IMR-90 (cell line): ENCODE data around the gene HDAC2. TPM values are rescaled to one million over a fixed set of nuclear protein-coding genes. Genes with fewer than 3 reads are reported as not detected.
A peak's percentile ranks its signal among the peaks of the same experiment; 100 is the strongest.

ENCODE experiments used
- ATAC-seq: fragments of 200-7000 bp; cut with Tn5 transposase; 2 replicates; pipeline ENCODE4 v1.9.1; 2020; ENCODE audit warnings: low read depth, mild to moderate bottlenecking, moderate library complexity
- BruUV-seq: library from RNA; stranded (reverse); fragments of 400-500 nt; replicated peaks from 2 replicates; lab custom pipeline; 2021; lab: Mats Ljungman, UMichigan
- CTCF ChIA-PET: fragments of 300-600 bp; formaldehyde crosslinking; extraction: SDS; loops from one replicate; lab custom pipeline; 2021; ENCODE audit warnings: antibody characterized with exemption; lab: Yijun Ruan, JAX
- POLR2A ChIA-PET: fragments of 300-600 bp; sonication (Branson Sonifier 250); formaldehyde crosslinking; loops from one replicate; lab custom pipeline; 2022; ENCODE audit warnings: antibody characterized with exemption; ENCODE audit not compliant: unreplicated experiment; lab: Charles Lee
- DNase-seq: peaks from one replicate; pipeline ENCODE4 v3.0.0; 2013
- H2AFZ ChIP-seq: replicated peaks from 2 replicates; pipeline ENCODE3; 2013; ENCODE audit warnings: low read length, mild to moderate bottlenecking; ENCODE audit not compliant: poor library complexity
- H2AK5ac ChIP-seq: 2 replicates; pipeline ENCODE4 v1.6.1; 2013; ENCODE audit warnings: low read depth, low read length, inconsistent platforms
- H2AK9ac ChIP-seq: replicated peaks from 2 replicates; pipeline ENCODE3; 2013; ENCODE audit warnings: mild to moderate bottlenecking, low read depth, low read length, moderate library complexity; ENCODE audit not compliant: poor library complexity
- H2BK120ac ChIP-seq: 2 replicates; pipeline ENCODE4 v1.6.1; 2013; ENCODE audit warnings: low read depth, low read length, inconsistent platforms
- H2BK15ac ChIP-seq: 3 replicates; pipeline ENCODE4 v1.6.1; 2013; ENCODE audit warnings: low read depth, low read length, inconsistent platforms
- H2BK20ac ChIP-seq: 2 replicates; pipeline ENCODE4 v1.6.1; 2013; ENCODE audit warnings: low read depth, mild to moderate bottlenecking, inconsistent platforms, low read length, moderate library complexity
- H2BK5ac ChIP-seq: 2 replicates; pipeline ENCODE4 v1.6.1; 2013; ENCODE audit warnings: mild to moderate bottlenecking, low read depth, low read length, inconsistent platforms; ENCODE audit not compliant: poor library complexity, severe bottlenecking
- H3K14ac ChIP-seq: replicated peaks from 2 replicates; pipeline ENCODE4 v1.6.1; 2013; ENCODE audit warnings: low read depth, low read length, inconsistent platforms
- H3K18ac ChIP-seq: 2 replicates; pipeline ENCODE4 v1.6.1; 2013; ENCODE audit warnings: low read depth, low read length, control low read depth
- H3K23ac ChIP-seq: 2 replicates; pipeline ENCODE4 v1.6.1; 2013; ENCODE audit warnings: low read depth, low read length, inconsistent platforms
- H3K27ac ChIP-seq: 2 replicates; pipeline ENCODE4 v1.5.1; 2013; ENCODE audit warnings: mild to moderate bottlenecking, control low read depth, low read length; ENCODE audit not compliant: insufficient read depth
- H3K27me3 ChIP-seq: 2 replicates; pipeline ENCODE4 v1.6.1; 2013; ENCODE audit warnings: low read length; ENCODE audit not compliant: control insufficient read depth, insufficient read depth
- H3K36me3 ChIP-seq: 2 replicates; pipeline ENCODE4 v1.6.1; 2013; ENCODE audit warnings: low read length, mixed read lengths; ENCODE audit not compliant: control insufficient read depth, insufficient read depth
- H3K4ac ChIP-seq: 2 replicates; pipeline ENCODE4 v1.6.1; 2013; ENCODE audit warnings: low read depth, low read length, inconsistent platforms
- H3K4me1 ChIP-seq: 2 replicates; pipeline ENCODE4 v1.6.1; 2013; ENCODE audit warnings: low read length, mixed read lengths; ENCODE audit not compliant: control insufficient read depth, insufficient read depth
- H3K4me2 ChIP-seq: 2 replicates; pipeline ENCODE4 v1.6.1; 2013; ENCODE audit warnings: low read depth, mild to moderate bottlenecking, control low read depth, low read length, moderate library complexity
- H3K4me3 ChIP-seq: 2 replicates; pipeline ENCODE4 v1.5.1; 2013; ENCODE audit warnings: low read depth, mild to moderate bottlenecking, control low read depth, low read length, moderate library complexity; ENCODE audit not compliant: insufficient read depth
- H3K56ac ChIP-seq: 2 replicates; pipeline ENCODE4 v1.6.1; 2013; ENCODE audit warnings: low read length, inconsistent platforms; ENCODE audit not compliant: insufficient read depth; ENCODE audit errors: extremely low read depth
- H3K79me1 ChIP-seq, 2 experiments: 2 replicates each; pipeline ENCODE4 v1.6.1; 2013; ENCODE audit warnings: low read length in 2 of 2, inconsistent platforms in 1 of 2, low read depth in 1 of 2
- H3K9ac ChIP-seq: 2 replicates; pipeline ENCODE4 v1.6.1; 2013; ENCODE audit warnings: low read depth, low read length, control low read depth
- H3K9me1 ChIP-seq: 2 replicates; pipeline ENCODE4 v1.6.1; 2013; ENCODE audit warnings: low read length, inconsistent platforms; ENCODE audit not compliant: insufficient read depth
- H3K9me3 ChIP-seq: 2 replicates; pipeline ENCODE4 v1.6.1; 2013; ENCODE audit warnings: low read length; ENCODE audit not compliant: control insufficient read depth, insufficient read depth
- H4K20me1 ChIP-seq: 2 replicates; pipeline ENCODE4 v1.6.1; 2013; ENCODE audit warnings: low read length, inconsistent platforms; ENCODE audit not compliant: insufficient read depth
- H4K5ac ChIP-seq: 2 replicates; pipeline ENCODE4 v1.6.1; 2013; ENCODE audit warnings: mild to moderate bottlenecking, low read depth, low read length, control low read depth
- H4K8ac ChIP-seq, 2 experiments: 2 replicates each; pipeline ENCODE4 v1.6.1; 2013; ENCODE audit warnings: low read depth in 2 of 2, low read length in 2 of 2, control low read depth in 1 of 2, inconsistent platforms in 1 of 2
- H4K91ac ChIP-seq: 2 replicates; pipeline ENCODE4 v1.6.1; 2013; ENCODE audit warnings: low read depth, low read length, inconsistent platforms; ENCODE audit not compliant: insufficient read depth
- CHD1 ChIP-seq: IDR thresholded peaks from 2 replicates; pipeline ENCODE4 v1.6.1; 2012; ENCODE audit warnings: low read depth, low read length, improper control_type of control experiment
- ELK1 ChIP-seq: fragments of 150-350 bp; IDR thresholded peaks from 2 replicates; pipeline ENCODE4 v1.6.1; 2016; ENCODE audit warnings: low read depth, mild to moderate bottlenecking, low read length, moderate library complexity, borderline replicate concordance
- FOS ChIP-seq: fragments of 150-350 bp; IDR thresholded peaks from 2 replicates; pipeline ENCODE4 v1.6.1; 2016; ENCODE audit warnings: low read depth, low read length
- MAFK ChIP-seq: IDR thresholded peaks from 2 replicates; pipeline ENCODE4 v1.6.1; 2012; ENCODE audit warnings: low read depth, low read length, improper control_type of control experiment
- dilution Hi-C: fragments of 300-500 bp; cut with HindIII; formaldehyde crosslinking; loops from one replicate; pipeline ENCODE4 v1.14.3; 2018; ENCODE audit warnings: low sequenced_read_pairs; ENCODE audit not compliant: unreplicated experiment
- in situ Hi-C: fragments of 300-500 bp; cut with MboI; formaldehyde crosslinking; loops from 3 replicates; pipeline ENCODE4 v1.14.3; 2019; ENCODE audit warnings: low sequenced_read_pairs, inconsistent platforms, mixed read lengths
- intact Hi-C: fragments of 100-400 bp; cut with micrococcal nuclease; formaldehyde crosslinking; loops from 2 replicates; pipeline ENCODE4 v1.10.0; 2022
- polyA plus RNA-seq, 3 experiments: library from polyadenylated mRNA; depleted of rRNA; stranded (reverse); fragments of >200 nt; gene quantifications; 2 replicates each; pipeline ENCODE4 v1.2.3, GENCODE V29; 2012; ENCODE audit warnings: low replicate concordance in 1 of 3
- total RNA-seq: library from RNA; depleted of rRNA; stranded (reverse); fragments of >200 nt; gene quantifications from 2 replicates; pipeline ENCODE4 v1.2.3, GENCODE V29; 2012
- TF ChIP-seq, protein P1 (sequence below): conservative IDR thresholded peaks from 2 replicates; pipeline ENCODE4 v1.5.1; 2012; ENCODE audit warnings: mild to moderate bottlenecking, low read depth, low read length, improper control_type of control experiment

HDAC2 gene
- total and polyA plus RNA-seq, 2 of the 4 experiments (the other 2 are of a cell fraction) = 72.6 to 122 TPM

DNA sequence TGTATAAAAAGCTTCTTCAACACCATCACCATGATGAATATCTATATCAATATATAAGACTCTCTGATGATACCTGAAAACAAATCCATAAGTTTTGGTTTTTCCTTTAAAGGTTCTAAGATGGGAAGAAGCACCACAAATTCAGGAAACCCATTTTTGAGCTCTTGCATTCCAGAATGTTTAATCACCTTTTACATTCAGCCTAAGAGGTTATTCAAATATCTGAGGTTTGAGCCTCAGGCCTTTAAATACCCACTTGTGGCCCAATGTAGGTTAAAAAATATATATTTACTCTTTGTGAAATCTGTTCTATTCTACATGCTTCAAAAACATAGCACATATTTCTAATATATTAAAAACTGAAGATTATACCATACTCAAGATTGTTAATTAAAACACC, 17.6 kb downstream of the HDAC2 start:
- no TSS peak for BruUV-seq
- H2BK120ac ChIP-seq = no peak overlapping the region
- no peak overlapping the region for H3K56ac ChIP-seq
- dilution Hi-C loops (no loop called here), in situ Hi-C loops (no loop called here), intact Hi-C loops (no loop called here)
- no peak overlapping the region for H2BK15ac ChIP-seq
- no peak overlapping the region for H3K4me2 ChIP-seq
- no peak overlapping the region for H4K5ac ChIP-seq
- H3K79me1 ChIP-seq = peaks cover 17 to 42% of the 10 kb centered on the region in 2 experiments
- no peak overlapping the region for H3K18ac ChIP-seq
- peaks cover 3% of the 10 kb centered on the region for H3K4me1 ChIP-seq
- H2AK5ac ChIP-seq = no peak overlapping the region
- POLR2A ChIA-PET = no interaction called here
- H3K14ac ChIP-seq = no peak overlapping the region
- H3K27me3 ChIP-seq = no peaks in the 10 kb centered on the region
- H3K23ac ChIP-seq = no peak overlapping the region
- H3K9me1 ChIP-seq = 0 out of 2 replicates have a peak, but pooled peaks cover 2% of the 10 kb centered on the region
- no peak overlapping the region for H2AFZ ChIP-seq
- H4K20me1 ChIP-seq = peaks cover under 1% of the 10 kb centered on the region; the same call in 1 of the 2 replicates
- H2BK20ac ChIP-seq = no peak overlapping the region
- H4K8ac ChIP-seq = no peak overlapping the region
- peaks cover 17% of the 10 kb centered on the region for H3K36me3 ChIP-seq
- TF ChIP-seq, protein P1, sequence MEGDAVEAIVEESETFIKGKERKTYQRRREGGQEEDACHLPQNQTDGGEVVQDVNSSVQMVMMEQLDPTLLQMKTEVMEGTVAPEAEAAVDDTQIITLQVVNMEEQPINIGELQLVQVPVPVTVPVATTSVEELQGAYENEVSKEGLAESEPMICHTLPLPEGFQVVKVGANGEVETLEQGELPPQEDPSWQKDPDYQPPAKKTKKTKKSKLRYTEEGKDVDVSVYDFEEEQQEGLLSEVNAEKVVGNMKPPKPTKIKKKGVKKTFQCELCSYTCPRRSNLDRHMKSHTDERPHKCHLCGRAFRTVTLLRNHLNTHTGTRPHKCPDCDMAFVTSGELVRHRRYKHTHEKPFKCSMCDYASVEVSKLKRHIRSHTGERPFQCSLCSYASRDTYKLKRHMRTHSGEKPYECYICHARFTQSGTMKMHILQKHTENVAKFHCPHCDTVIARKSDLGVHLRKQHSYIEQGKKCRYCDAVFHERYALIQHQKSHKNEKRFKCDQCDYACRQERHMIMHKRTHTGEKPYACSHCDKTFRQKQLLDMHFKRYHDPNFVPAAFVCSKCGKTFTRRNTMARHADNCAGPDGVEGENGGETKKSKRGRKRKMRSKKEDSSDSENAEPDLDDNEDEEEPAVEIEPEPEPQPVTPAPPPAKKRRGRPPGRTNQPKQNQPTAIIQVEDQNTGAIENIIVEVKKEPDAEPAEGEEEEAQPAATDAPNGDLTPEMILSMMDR = no peak
- no peak for TF ChIP-seq FOS
- TF ChIP-seq ELK1 = no peak
- no peak for TF ChIP-seq CHD1
- TF ChIP-seq MAFK = no peak
- no peak overlapping the region for H3K9ac ChIP-seq
- H2BK5ac ChIP-seq = no peak overlapping the region
- CTCF ChIA-PET = no interaction called here
- peak; percentile 50 for DNase-seq
- no peak overlapping the region for H3K27ac ChIP-seq
- H4K91ac ChIP-seq = no peak overlapping the region
- no peak overlapping the region for H2AK9ac ChIP-seq
- H3K4me3 ChIP-seq = no peak overlapping the region
- H3K9me3 ChIP-seq = no peaks in the 10 kb centered on the region
- peak; percentile 51 for ATAC-seq
- no peak overlapping the region for H3K4ac ChIP-seq
